DOHH2 (cell line): Measurements from ENCODE around the gene CHMP4A.

Experiments
- EZH2phosphoT487 ChIP-seq: fragments of 200-600 bp; sonication (generic); IDR thresholded peaks from 2 replicates; pipeline ENCODE4 v1.6.1; 2017; ENCODE audit warnings: borderline replicate concordance, mild to moderate bottlenecking, antibody characterized with exemption, low read length, moderate library complexity, mixed read lengths
- TF ChIP-seq, protein P1 (sequence below): fragments of 200-600 bp; sonication (generic); IDR thresholded peaks from one replicate; pipeline ENCODE4 v1.5.1; 2014; ENCODE audit warnings: antibody characterized with exemption, mild to moderate bottlenecking, low read depth, low read length; ENCODE audit not compliant: poor library complexity, severe bottlenecking

GRCh38 chr14:24190416-24190815 is 22.9 kb downstream of the CHMP4A start:
- TF ChIP-seq, protein P1, sequence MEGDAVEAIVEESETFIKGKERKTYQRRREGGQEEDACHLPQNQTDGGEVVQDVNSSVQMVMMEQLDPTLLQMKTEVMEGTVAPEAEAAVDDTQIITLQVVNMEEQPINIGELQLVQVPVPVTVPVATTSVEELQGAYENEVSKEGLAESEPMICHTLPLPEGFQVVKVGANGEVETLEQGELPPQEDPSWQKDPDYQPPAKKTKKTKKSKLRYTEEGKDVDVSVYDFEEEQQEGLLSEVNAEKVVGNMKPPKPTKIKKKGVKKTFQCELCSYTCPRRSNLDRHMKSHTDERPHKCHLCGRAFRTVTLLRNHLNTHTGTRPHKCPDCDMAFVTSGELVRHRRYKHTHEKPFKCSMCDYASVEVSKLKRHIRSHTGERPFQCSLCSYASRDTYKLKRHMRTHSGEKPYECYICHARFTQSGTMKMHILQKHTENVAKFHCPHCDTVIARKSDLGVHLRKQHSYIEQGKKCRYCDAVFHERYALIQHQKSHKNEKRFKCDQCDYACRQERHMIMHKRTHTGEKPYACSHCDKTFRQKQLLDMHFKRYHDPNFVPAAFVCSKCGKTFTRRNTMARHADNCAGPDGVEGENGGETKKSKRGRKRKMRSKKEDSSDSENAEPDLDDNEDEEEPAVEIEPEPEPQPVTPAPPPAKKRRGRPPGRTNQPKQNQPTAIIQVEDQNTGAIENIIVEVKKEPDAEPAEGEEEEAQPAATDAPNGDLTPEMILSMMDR, result no peak
- no peak for TF ChIP-seq EZH2phosphoT487
